OCI-LY7 (cell line): Measurements from ENCODE around the gene SPRYD3. TPM values are rescaled to one million over a fixed set of nuclear protein-coding genes. Genes with fewer than 3 reads are reported as not detected.
A peak's percentile ranks its signal among the peaks of the same experiment; 100 is the strongest.

Experiments used
- BruUV-seq: library from RNA; stranded (reverse); fragments of 400-500 nt; replicated peaks from 2 replicates; lab custom pipeline; 2021; lab: Mats Ljungman, UMichigan
- CTCF ChIA-PET: fragments of 300-600 bp; sonication (Branson Sonifier 250); formaldehyde crosslinking; loops from one replicate; lab custom pipeline; 2022; ENCODE audit warnings: antibody characterized with exemption; ENCODE audit not compliant: unreplicated experiment; lab: Charles Lee
- POLR2A ChIA-PET: fragments of 300-600 bp; sonication (Branson Sonifier 250); formaldehyde crosslinking; loops from one replicate; lab custom pipeline; 2022; ENCODE audit warnings: antibody characterized with exemption; lab: Charles Lee
- DNase-seq: peaks from one replicate; pipeline ENCODE4 v3.0.0-alpha.2; 2015; ENCODE audit warnings: low spot score
- H2AFZ ChIP-seq: fragments of 200-600 bp; sonication (generic), shearing (Covaris generic); 2 replicates; pipeline ENCODE4 v1.6.1; 2014; ENCODE audit warnings: mild to moderate bottlenecking, antibody characterized with exemption, low read length, moderate library complexity
- H3K27ac ChIP-seq: fragments of 200-600 bp; sonication (generic); 2 replicates; pipeline ENCODE4 v1.5.1; 2014; ENCODE audit warnings: mixed run types, low read depth, mild to moderate bottlenecking, moderate library complexity, low read length, inconsistent platforms; ENCODE audit not compliant: poor library complexity, severe bottlenecking
- H3K36me3 ChIP-seq: fragments of 200-600 bp; sonication (generic); 2 replicates; pipeline ENCODE4 v1.6.1; 2014; ENCODE audit warnings: mild to moderate bottlenecking, antibody characterized with exemption, low read length, moderate library complexity, mixed read lengths; ENCODE audit not compliant: insufficient read depth
- H3K4me1 ChIP-seq: fragments of 200-600 bp; sonication (generic); 2 replicates; pipeline ENCODE4 v1.5.1; 2014; ENCODE audit warnings: mild to moderate bottlenecking, low read length; ENCODE audit not compliant: insufficient read depth, poor library complexity, severe bottlenecking
- H3K4me2 ChIP-seq: fragments of 200-600 bp; sonication (generic); 2 replicates; pipeline ENCODE4 v1.6.1; 2014; ENCODE audit warnings: mild to moderate bottlenecking, low read length
- H3K4me3 ChIP-seq: fragments of 200-600 bp; sonication (generic); 2 replicates; pipeline ENCODE4 v1.5.1; 2014; ENCODE audit warnings: mild to moderate bottlenecking, low read depth, low read length; ENCODE audit not compliant: poor library complexity, severe bottlenecking
- H3K79me2 ChIP-seq: fragments of 200-600 bp; sonication (generic); 2 replicates; pipeline ENCODE4 v1.6.1; 2016; ENCODE audit warnings: low read depth, mild to moderate bottlenecking, low read length, moderate library complexity, mixed read lengths; ENCODE audit not compliant: insufficient read depth
- H3K9me2 ChIP-seq: fragments of 200-600 bp; sonication (generic); 2 replicates; pipeline ENCODE4 v1.6.1; 2016; ENCODE audit warnings: mild to moderate bottlenecking, low read length, mixed read lengths; ENCODE audit not compliant: insufficient read depth
- H3K9me3 ChIP-seq: fragments of 200-600 bp; sonication (generic); 2 replicates; pipeline ENCODE4 v1.6.1; 2014; ENCODE audit warnings: mild to moderate bottlenecking, mixed run types, low read length, mixed read lengths
- H4K20me1 ChIP-seq: fragments of 200-600 bp; sonication (generic); 2 replicates; pipeline ENCODE4 v1.6.1; 2014; ENCODE audit warnings: mild to moderate bottlenecking, antibody characterized with exemption, low read length, moderate library complexity, mixed read lengths; ENCODE audit not compliant: insufficient read depth
- EZH2phosphoT487 ChIP-seq: fragments of 200-600 bp; sonication (generic); IDR thresholded peaks from 2 replicates; pipeline ENCODE4 v1.6.1; 2018; ENCODE audit warnings: low read depth, borderline replicate concordance, mild to moderate bottlenecking, mixed run types, antibody characterized with exemption, low read length, moderate library complexity, mixed read lengths
- intact Hi-C: fragments of 100-400 bp; cut with micrococcal nuclease; formaldehyde crosslinking; loops from one replicate; pipeline ENCODE4 v1.10.0; 2022; ENCODE audit not compliant: unreplicated experiment
- total RNA-seq, 2 experiments: library from RNA; depleted of rRNA in 1 of 2; stranded (reverse); fragments of >200 nt in 1 of 2; shearing (Covaris generic) in 1 of 2; gene quantifications; 2 replicates each; pipeline ENCODE4 v1.2.3, GENCODE V29; 2014 to 2022
- TF ChIP-seq, protein P1 (sequence below): fragments of 200-600 bp; sonication (generic); conservative IDR thresholded peaks from 2 replicates; pipeline ENCODE4 v1.5.1; 2014; ENCODE audit warnings: mild to moderate bottlenecking, antibody characterized with exemption, low read length, moderate library complexity, mixed read lengths

Gene SPRYD3
- total RNA-seq, 2 experiments from 2014 or later = 7.3 to 20.5 TPM

DNA sequence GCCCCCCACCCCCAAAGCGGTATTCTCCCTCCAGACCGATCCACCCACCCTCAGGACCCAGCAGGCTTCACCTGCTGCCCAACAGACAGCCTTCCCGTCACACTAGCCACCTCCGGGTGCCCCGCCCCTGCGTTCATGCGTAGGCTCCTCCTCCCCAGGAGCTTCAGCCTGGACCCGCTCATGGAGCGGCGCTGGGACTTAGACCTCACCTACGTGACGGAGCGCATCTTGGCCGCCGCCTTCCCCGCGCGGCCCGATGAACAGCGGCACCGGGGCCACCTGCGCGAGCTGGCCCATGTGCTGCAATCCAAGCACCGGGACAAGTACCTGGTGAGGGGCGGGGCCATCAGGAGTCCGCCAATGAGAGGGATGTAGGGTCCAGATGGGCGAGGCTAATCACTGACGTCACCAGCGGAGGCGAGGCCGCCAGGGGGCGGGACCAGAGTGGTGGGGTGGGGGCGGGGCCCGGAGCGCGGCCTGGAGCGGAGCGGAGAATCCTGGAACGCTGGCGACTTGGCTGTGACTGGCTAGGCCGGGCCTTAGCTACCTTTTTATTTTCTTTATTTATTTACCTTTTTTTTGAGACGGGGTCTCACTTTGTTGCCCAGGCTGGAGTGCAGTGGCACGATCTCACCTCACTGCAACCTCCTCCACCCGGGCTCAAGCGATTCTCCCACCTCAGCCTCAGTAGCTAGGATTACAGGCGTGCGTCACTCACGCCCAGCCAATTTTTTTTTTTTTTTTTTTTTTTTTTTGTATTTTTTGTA is 24.9 kb downstream of the SPRYD3 start:
- no peaks in the 10 kb centered on the region for H4K20me1 ChIP-seq
- intact Hi-C loops = loop anchor here (1.0 kb wide), 1 partner anchor 25 kb away; the partner anchor contains the start of gene SPRYD3
- CTCF ChIA-PET = interaction anchor here (0.6 to 1.1 kb wide), 5 partner anchors 12 to 411 kb away, joined by 3 to 6 read pairs (median 5); no protein-coding TSS in a partner anchor
- no peaks in the 10 kb centered on the region for H3K36me3 ChIP-seq
- no peak overlapping the region for H3K27ac ChIP-seq
- H3K4me1 ChIP-seq = peaks cover 10% of the 10 kb centered on the region
- peak; percentile 93 for DNase-seq
- H3K4me2 ChIP-seq = peak overlapping the region; percentile 81
- no peaks in the 10 kb centered on the region for H3K9me2 ChIP-seq
- no TSS peak for BruUV-seq
- no peaks in the 10 kb centered on the region for H3K79me2 ChIP-seq
- no peaks in the 10 kb centered on the region for H3K9me3 ChIP-seq
- peak overlapping the region; percentile 75 for H3K4me3 ChIP-seq
- H2AFZ ChIP-seq = peak overlapping the region; percentile 83
- TF ChIP-seq EZH2phosphoT487 = no peak
- TF ChIP-seq, protein P1, sequence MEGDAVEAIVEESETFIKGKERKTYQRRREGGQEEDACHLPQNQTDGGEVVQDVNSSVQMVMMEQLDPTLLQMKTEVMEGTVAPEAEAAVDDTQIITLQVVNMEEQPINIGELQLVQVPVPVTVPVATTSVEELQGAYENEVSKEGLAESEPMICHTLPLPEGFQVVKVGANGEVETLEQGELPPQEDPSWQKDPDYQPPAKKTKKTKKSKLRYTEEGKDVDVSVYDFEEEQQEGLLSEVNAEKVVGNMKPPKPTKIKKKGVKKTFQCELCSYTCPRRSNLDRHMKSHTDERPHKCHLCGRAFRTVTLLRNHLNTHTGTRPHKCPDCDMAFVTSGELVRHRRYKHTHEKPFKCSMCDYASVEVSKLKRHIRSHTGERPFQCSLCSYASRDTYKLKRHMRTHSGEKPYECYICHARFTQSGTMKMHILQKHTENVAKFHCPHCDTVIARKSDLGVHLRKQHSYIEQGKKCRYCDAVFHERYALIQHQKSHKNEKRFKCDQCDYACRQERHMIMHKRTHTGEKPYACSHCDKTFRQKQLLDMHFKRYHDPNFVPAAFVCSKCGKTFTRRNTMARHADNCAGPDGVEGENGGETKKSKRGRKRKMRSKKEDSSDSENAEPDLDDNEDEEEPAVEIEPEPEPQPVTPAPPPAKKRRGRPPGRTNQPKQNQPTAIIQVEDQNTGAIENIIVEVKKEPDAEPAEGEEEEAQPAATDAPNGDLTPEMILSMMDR = no peak
- POLR2A ChIA-PET = interaction anchor here (0.5 to 2.5 kb wide), 10 partner anchors 12 to 1293 kb away, joined by 3 to 7 read pairs (median 4); partner anchors contain the start of genes IGFBP6, SOAT2 and SPRYD3

DNA sequence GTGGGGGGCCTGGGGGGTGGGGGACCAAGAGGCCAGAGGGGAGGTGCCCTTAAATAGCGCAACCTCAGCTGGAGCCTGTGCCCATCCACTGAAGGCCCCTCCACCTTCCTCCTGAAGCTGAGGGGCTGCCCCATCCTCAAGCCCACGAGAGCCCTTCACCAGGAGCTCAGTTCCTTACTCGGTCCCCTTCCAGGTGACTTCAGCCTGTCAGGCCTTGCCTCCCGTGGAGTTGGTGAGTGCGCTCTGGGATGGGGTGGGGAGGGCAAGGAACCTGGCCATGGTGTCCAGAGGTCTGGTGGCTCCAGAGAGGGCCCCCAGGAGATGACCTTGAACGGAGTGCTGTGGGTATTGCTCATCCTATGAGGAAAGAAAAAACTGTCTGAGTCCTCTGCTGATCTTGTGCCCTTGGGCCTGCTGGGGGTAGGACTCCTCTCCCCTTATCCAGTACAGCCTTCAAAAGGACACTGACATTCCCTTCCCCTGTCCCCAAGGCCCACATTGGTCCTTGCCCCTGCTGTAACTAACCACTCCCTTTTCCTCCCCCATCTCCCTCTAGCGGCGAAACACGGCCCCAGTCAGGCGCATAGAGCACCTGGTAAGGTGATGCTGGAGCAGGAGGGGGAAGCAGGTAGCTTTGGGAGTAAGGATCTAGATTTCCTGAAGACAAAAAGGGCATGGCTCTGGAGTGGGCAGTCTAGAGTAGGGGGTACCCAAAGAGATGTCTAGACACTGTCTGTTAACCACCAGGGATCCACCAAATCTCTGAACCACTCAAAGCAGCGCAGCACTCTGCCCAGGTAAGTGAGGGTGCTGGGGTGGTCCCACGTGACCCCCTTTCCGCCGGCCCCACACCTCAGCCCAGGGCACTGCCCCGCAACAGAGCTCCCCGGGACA is 25.7 kb downstream of the SPRYD3 start:
- H3K4me1 ChIP-seq = peaks cover 13% of the 10 kb centered on the region
- H3K36me3 ChIP-seq = no peaks in the 10 kb centered on the region
- peak overlapping the region; percentile 83; the same call in 1 of the 2 replicates for H2AFZ ChIP-seq
- peak overlapping the region; percentile 75 for H3K4me3 ChIP-seq
- no TSS peak for BruUV-seq
- no peaks in the 10 kb centered on the region for H4K20me1 ChIP-seq
- H3K4me2 ChIP-seq = peak overlapping the region; percentile 81
- peak; percentile 45 for DNase-seq
- TF ChIP-seq EZH2phosphoT487 = no peak
- TF ChIP-seq, protein P1 = peak; percentile 72
- intact Hi-C loops = loop anchor here (1.0 kb wide), 1 partner anchor 26 kb away; the partner anchor contains the start of gene SPRYD3
- H3K27ac ChIP-seq = no peak overlapping the region
- H3K9me2 ChIP-seq = no peaks in the 10 kb centered on the region
- POLR2A ChIA-PET = interaction anchor here (0.5 to 1.8 kb wide), 6 partner anchors 11 to 282 kb away, joined by 3 to 7 read pairs (median 4); partner anchors contain the start of genes SOAT2 and SPRYD3
- no peaks in the 10 kb centered on the region for H3K79me2 ChIP-seq
- CTCF ChIA-PET = interaction anchor here (0.7 to 0.9 kb wide), 4 partner anchors 13 to 168 kb away, joined by 3 to 6 read pairs (median 4); no protein-coding TSS in a partner anchor
- no peaks in the 10 kb centered on the region for H3K9me3 ChIP-seq
